Keratinocyte (primary cell): ENCODE measurements around the gene DDX51. TPM values are rescaled to one million over a fixed set of nuclear protein-coding genes. Genes with fewer than 3 reads are reported as not detected.

ENCODE experiments used
- DNase-seq: peaks from one replicate; pipeline ENCODE4 v3.0.0-alpha.2; 2011; ENCODE audit warnings: low read depth, missing footprints, low spot score
- FAIRE-seq: peaks from 2 replicates; lab custom pipeline; 2011; peaks lifted over from hg19 to GRCh38; lab: Jason Lieb, UNC
- H2AFZ ChIP-seq: 2 replicates; pipeline ENCODE4 v1.6.0; 2012; ENCODE audit warnings: low read length, control low read depth, inconsistent platforms; ENCODE audit not compliant: control insufficient read depth
- H3K27ac ChIP-seq: 2 replicates; pipeline ENCODE4 v1.5.1; 2011; ENCODE audit warnings: low read length; ENCODE audit not compliant: control insufficient read depth, insufficient read depth
- H3K27me3 ChIP-seq: 3 replicates; pipeline ENCODE4 v1.6.0; 2011; ENCODE audit warnings: low read length; ENCODE audit not compliant: control insufficient read depth, insufficient read depth; ENCODE audit errors: extremely low read depth
- H3K36me3 ChIP-seq, 2 experiments: 2 replicates in 1 of 2; 3 replicates in 1 of 2; pipeline ENCODE4 v1.5.1; 2011; ENCODE audit warnings: low read length in 2 of 2, mild to moderate bottlenecking in 1 of 2; ENCODE audit not compliant: control insufficient read depth in 2 of 2, insufficient read depth in 2 of 2; ENCODE audit errors: extremely low read depth in 1 of 2
- H3K4me1 ChIP-seq: 3 replicates; pipeline ENCODE4 v1.5.1; 2011; ENCODE audit warnings: low read length; ENCODE audit not compliant: control insufficient read depth, insufficient read depth; ENCODE audit errors: extremely low read depth
- H3K4me2 ChIP-seq: 3 replicates; pipeline ENCODE4 v1.6.0; 2011; ENCODE audit warnings: low read depth, low read length; ENCODE audit not compliant: control insufficient read depth, insufficient read depth; ENCODE audit errors: extremely low read depth
- H3K4me3 ChIP-seq, 3 experiments: fragments of 200-600 bp in 1 of 3; sonication (generic) in 1 of 3; 2 replicates in 2 of 3; 3 replicates in 1 of 3; pipeline ENCODE4 v1.5.1; 2011 to 2016; ENCODE audit warnings: low read length in 3 of 3, mild to moderate bottlenecking in 3 of 3, control low read depth in 2 of 3, inconsistent platforms in 1 of 3, low read depth in 1 of 3, mixed read lengths in 1 of 3, mixed run types in 1 of 3, moderate library complexity in 1 of 3; ENCODE audit not compliant: control insufficient read depth in 2 of 3, insufficient read depth in 2 of 3; ENCODE audit errors: extremely low read depth in 1 of 3
- H3K79me2 ChIP-seq: 2 replicates; pipeline ENCODE4 v1.6.0; 2012; ENCODE audit warnings: low read length; ENCODE audit not compliant: control insufficient read depth, insufficient read depth
- H3K9ac ChIP-seq: 3 replicates; pipeline ENCODE4 v1.6.0; 2011; ENCODE audit warnings: low read length; ENCODE audit not compliant: control insufficient read depth, insufficient read depth; ENCODE audit errors: extremely low read depth
- H3K9me1 ChIP-seq: 3 replicates; pipeline ENCODE4 v1.6.0; 2011; ENCODE audit warnings: low read length; ENCODE audit not compliant: control insufficient read depth, insufficient read depth; ENCODE audit errors: extremely low read depth
- H3K9me3 ChIP-seq: 2 replicates; pipeline ENCODE4 v1.5.1; 2012; ENCODE audit warnings: low read depth, low read length; ENCODE audit not compliant: control insufficient read depth
- H4K20me1 ChIP-seq: 3 replicates; pipeline ENCODE4 v1.6.0; 2011; ENCODE audit warnings: low read length; ENCODE audit not compliant: control insufficient read depth, insufficient read depth; ENCODE audit errors: extremely low read depth
- CTCF ChIP-seq, 3 experiments: IDR thresholded peaks in 1 of 3; conservative IDR thresholded peaks in 1 of 3; optimal IDR thresholded peaks in 1 of 3; 2 replicates in 2 of 3; 3 replicates in 1 of 3; pipeline versions ENCODE3 to v1.5.1; 2011; ENCODE audit warnings: low read length in 3 of 3, mild to moderate bottlenecking in 3 of 3, moderate library complexity in 2 of 3, control low read depth in 1 of 3, inconsistent platforms in 1 of 3; ENCODE audit not compliant: insufficient read depth in 2 of 3; ENCODE audit errors: extremely low read depth in 1 of 3
- EZH2 ChIP-seq: IDR thresholded peaks from one replicate; pipeline ENCODE4 v1.6.1; 2012; ENCODE audit warnings: inconsistent platforms, mild to moderate bottlenecking, low read length, moderate library complexity
- dilution Hi-C: fragments of 300-500 bp; cut with MboI; formaldehyde crosslinking; loops from one replicate; pipeline ENCODE4 v1.7.0; 2020; ENCODE audit warnings: low sequenced_read_pairs; ENCODE audit not compliant: extremely low pct_ligation_motif_present
- polyA plus RNA-seq, 5 experiments: library from polyadenylated mRNA; depleted of rRNA in 3 of 5; stranded (reverse) in 3 of 5; stranded (forward) in 1 of 5; unstranded in 1 of 5; fragments of >200 nt; gene quantifications; 1 replicate in 1 of 5; 2 replicates in 3 of 5; 3 replicates in 1 of 5; pipeline versions ENCODE4 v1.2.1 to v1.2.3, GENCODE V29; 2011 to 2012; ENCODE audit warnings: missing spikeins in 2 of 5, low read depth in 1 of 5, low replicate concordance in 1 of 5

The DDX51 gene
- polyA plus RNA-seq, 1 donor (not counting 4 experiments of a cell fraction or from before 2014, with no cell fraction given): 7.4 TPM

DNA sequence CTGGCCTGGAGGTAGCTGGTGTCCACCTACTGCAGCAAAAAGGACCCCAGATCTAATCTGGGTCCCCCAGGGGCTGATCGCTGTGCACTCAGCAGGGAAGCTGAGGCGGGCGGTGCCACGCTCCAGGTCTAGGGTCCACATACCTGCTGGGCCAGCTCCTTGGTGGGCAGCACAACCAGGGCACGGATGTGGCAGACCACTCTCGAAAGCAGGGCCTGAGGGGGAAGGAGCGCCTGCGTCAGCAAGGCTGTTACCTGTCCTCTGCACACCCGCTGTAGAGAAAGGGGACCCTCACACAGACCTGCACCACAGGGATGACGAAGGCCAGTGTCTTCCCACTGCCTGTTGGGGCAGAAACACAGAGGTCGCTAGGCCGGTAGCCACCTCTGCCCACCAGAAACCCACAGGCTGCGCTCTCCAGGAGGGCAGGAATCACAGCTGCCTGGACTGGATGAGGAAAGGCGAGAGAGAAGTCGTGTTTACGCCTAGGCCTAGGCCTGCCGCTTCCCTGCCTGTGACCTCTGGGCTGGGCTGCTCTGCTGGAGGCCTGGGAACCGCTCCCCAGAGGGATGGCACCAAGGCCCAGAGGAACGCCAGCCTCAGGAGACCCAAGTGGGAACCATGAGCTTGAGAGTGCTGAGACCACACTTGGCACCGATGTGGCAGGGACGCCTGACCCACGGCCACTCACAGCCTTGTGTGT lies 2.0 kb downstream of the DDX51 start:
- Histone ChIP-seq H3K4me1 (peaks cover 16% of the 10 kb centered on the region), H3K36me3 (peaks cover 17 to 21% of the 10 kb centered on the region in 2 experiments), H3K27ac (no peak overlapping the region), H3K79me2 (peaks cover 43% of the 10 kb centered on the region), H3K9ac (no peak overlapping the region), H2AFZ (no peak overlapping the region), H4K20me1 (no peaks in the 10 kb centered on the region), H3K9me1 (no peaks in the 10 kb centered on the region), H3K4me2 (no peak overlapping the region), H3K9me3 (no peaks in the 10 kb centered on the region), H3K4me3 (no peak overlapping the region), H3K27me3 (no peaks in the 10 kb centered on the region)
- dilution Hi-C loops: no loop called here
- no peak for FAIRE-seq
- TF ChIP-seq CTCF (optimal IDR thresholded peaks at IDR 0.05 in 1 of 3, IDR thresholded peaks at IDR 0.05 in 1 of 3, conservative IDR thresholded peaks at IDR 0.05 in 1 of 3; ENCODE audit: extremely low read depth in 1 of 3, insufficient read depth in 2 of 3, low read length in 3 of 3): no peak
- TF ChIP-seq EZH2: no peak
- no peak for DNase-seq

- no peak overlapping the region for H2AFZ ChIP-seq
- H3K27me3 ChIP-seq: no peaks in the 10 kb centered on the region
- FAIRE-seq: no peak
- H3K4me1 ChIP-seq: peaks cover 16% of the 10 kb centered on the region
- H3K27ac ChIP-seq: no peak overlapping the region
- H4K20me1 ChIP-seq: no peaks in the 10 kb centered on the region
- TF ChIP-seq CTCF (optimal IDR thresholded peaks at IDR 0.05 in 1 of 3, IDR thresholded peaks at IDR 0.05 in 1 of 3, conservative IDR thresholded peaks at IDR 0.05 in 1 of 3; ENCODE audit: extremely low read depth in 1 of 3, insufficient read depth in 2 of 3, low read length in 3 of 3) (no peak), EZH2 (no peak)
- dilution Hi-C loops: no loop called here
- no peak for DNase-seq
- peaks cover 39% of the 10 kb centered on the region for H3K79me2 ChIP-seq
- no peak overlapping the region for H3K9ac ChIP-seq
- H3K4me2 ChIP-seq: no peak overlapping the region
- H3K4me3 ChIP-seq: no peak overlapping the region
- H3K9me1 ChIP-seq: no peaks in the 10 kb centered on the region
- H3K36me3 ChIP-seq: peaks cover 17 to 20% of the 10 kb centered on the region in 2 experiments
- no peaks in the 10 kb centered on the region for H3K9me3 ChIP-seq
These were observed 2.9 kb downstream of the DDX51 start for GRCh38 chr12:132140918-132141841.
